Body of pancreas (tissue), 4 donors: ENCODE measurements around the gene GORAB.

ENCODE experiments used
- CTCF ChIP-seq, 7 experiments: fragments of 450-650 bp in 4 of 7; fragments of 200-600 bp in 3 of 7; sonication (generic) in 3 of 7; IDR thresholded peaks; one replicate each; pipeline ENCODE4 v1.5.1; 2016 to 2019; ENCODE audit warnings: antibody characterized with exemption in 7 of 7
- POLR2A ChIP-seq, 3 donors: fragments of 450-650 bp; IDR thresholded peaks; one replicate each; pipeline ENCODE4 v1.6.1; 2016; ENCODE audit warnings: antibody characterized with exemption in 3 of 3, mild to moderate bottlenecking in 2 of 3

GRCh38 chr1:170560681-170561285 lies 28.8 kb downstream of the GORAB start:
- TF ChIP-seq CTCF (IDR thresholded peaks at IDR 0.05) (no peak), POLR2A (IDR thresholded peaks at IDR 0.05) (no peak)
